ENCODE results near the gene INKA2. TPM values are rescaled to one million over a fixed set of nuclear protein-coding genes. Genes with fewer than 3 reads are reported as not detected.
A peak's percentile ranks its signal among the peaks of the same experiment; 100 is the strongest.

Gene INKA2
- polyA plus RNA-seq, 1 donor from 2014 or later, result 0.77 TPM

DNA sequence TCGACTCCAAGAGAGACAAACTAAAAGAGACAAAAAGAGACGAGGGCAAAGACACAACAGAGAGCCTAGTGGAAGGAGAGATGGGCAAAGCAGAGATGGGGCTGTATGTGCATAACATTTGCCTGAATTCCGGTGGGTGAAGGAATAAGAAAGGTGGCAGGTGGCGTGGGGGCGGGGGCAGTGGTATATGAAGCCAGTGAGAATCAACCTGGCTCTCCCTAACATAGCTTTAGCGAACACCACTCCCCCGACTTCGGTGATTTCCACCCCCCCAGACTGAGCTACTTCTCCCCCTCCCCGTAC, 1.1 kb downstream of the INKA2 start:
- Histone ChIP-seq H3K27me3 (ENCODE audit: insufficient read depth, low read depth, low read length) (peaks cover 3% of the 10 kb centered on the region), H3K79me2 (replicated peaks; ENCODE audit: insufficient read depth, low read length) (no peaks in the 10 kb centered on the region), H2AFZ (ENCODE audit: low read depth, low read length) (no peak overlapping the region), H3K4me2 (ENCODE audit: low read length) (no peak overlapping the region), H3K36me3 (ENCODE audit: insufficient read depth, low read length) (no peaks in the 10 kb centered on the region), H3K9me3 (ENCODE audit: low read length) (no peaks in the 10 kb centered on the region), H3F3A (ENCODE audit: insufficient read depth, low read length, poor library complexity, severe bottlenecking) (no peaks in the 10 kb centered on the region), H3K9me2 (ENCODE audit: insufficient read depth, low read length) (no peaks in the 10 kb centered on the region), H4K20me1 (ENCODE audit: insufficient read depth) (no peaks in the 10 kb centered on the region), H3K4me3 (ENCODE audit: low read length) (peak overlapping the region; percentile 86), H3K27ac (ENCODE audit: low read length) (no peak overlapping the region), H3K9ac (ENCODE audit: low read length) (peak overlapping the region; percentile 73)
- TF ChIP-seq EZH2 (IDR thresholded peaks at IDR 0.05; ENCODE audit: borderline replicate concordance, insufficient read depth, low read length, poor library complexity, severe bottlenecking) (no peak), SMC3 (conservative IDR thresholded peaks at IDR 0.05; ENCODE audit: poor library complexity) (no peak), TAF1 (IDR thresholded peaks at IDR 0.05; ENCODE audit: low read depth) (no peak), POLR2AphosphoS5 (IDR thresholded peaks at IDR 0.05) (no peak), CTCF (IDR thresholded peaks at IDR 0.05; ENCODE audit: poor library complexity, severe bottlenecking) (no peak), MXI1 (conservative IDR thresholded peaks at IDR 0.05; ENCODE audit: poor library complexity, severe bottlenecking) (no peak), EP300 (conservative IDR thresholded peaks at IDR 0.05; ENCODE audit: poor library complexity, severe bottlenecking) (no peak), RAD21 (conservative IDR thresholded peaks at IDR 0.05) (no peak)
- TF ChIP-seq, protein P1, sequence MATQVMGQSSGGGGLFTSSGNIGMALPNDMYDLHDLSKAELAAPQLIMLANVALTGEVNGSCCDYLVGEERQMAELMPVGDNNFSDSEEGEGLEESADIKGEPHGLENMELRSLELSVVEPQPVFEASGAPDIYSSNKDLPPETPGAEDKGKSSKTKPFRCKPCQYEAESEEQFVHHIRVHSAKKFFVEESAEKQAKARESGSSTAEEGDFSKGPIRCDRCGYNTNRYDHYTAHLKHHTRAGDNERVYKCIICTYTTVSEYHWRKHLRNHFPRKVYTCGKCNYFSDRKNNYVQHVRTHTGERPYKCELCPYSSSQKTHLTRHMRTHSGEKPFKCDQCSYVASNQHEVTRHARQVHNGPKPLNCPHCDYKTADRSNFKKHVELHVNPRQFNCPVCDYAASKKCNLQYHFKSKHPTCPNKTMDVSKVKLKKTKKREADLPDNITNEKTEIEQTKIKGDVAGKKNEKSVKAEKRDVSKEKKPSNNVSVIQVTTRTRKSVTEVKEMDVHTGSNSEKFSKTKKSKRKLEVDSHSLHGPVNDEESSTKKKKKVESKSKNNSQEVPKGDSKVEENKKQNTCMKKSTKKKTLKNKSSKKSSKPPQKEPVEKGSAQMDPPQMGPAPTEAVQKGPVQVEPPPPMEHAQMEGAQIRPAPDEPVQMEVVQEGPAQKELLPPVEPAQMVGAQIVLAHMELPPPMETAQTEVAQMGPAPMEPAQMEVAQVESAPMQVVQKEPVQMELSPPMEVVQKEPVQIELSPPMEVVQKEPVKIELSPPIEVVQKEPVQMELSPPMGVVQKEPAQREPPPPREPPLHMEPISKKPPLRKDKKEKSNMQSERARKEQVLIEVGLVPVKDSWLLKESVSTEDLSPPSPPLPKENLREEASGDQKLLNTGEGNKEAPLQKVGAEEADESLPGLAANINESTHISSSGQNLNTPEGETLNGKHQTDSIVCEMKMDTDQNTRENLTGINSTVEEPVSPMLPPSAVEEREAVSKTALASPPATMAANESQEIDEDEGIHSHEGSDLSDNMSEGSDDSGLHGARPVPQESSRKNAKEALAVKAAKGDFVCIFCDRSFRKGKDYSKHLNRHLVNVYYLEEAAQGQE (IDR thresholded peaks at IDR 0.05; ENCODE audit: borderline replicate concordance), result no peak

- Histone ChIP-seq H3K27ac (ENCODE audit: low read length) (no peak overlapping the region), H3K9me3 (ENCODE audit: low read length) (no peaks in the 10 kb centered on the region), H3K9me2 (ENCODE audit: insufficient read depth, low read length) (no peaks in the 10 kb centered on the region), H3K4me3 (ENCODE audit: low read length) (peak overlapping the region; percentile 86), H3K27me3 (ENCODE audit: insufficient read depth, low read depth, low read length) (peaks cover 3% of the 10 kb centered on the region), H3K4me2 (ENCODE audit: low read length) (no peak overlapping the region), H3K79me2 (replicated peaks; ENCODE audit: insufficient read depth, low read length) (no peaks in the 10 kb centered on the region), H3K36me3 (ENCODE audit: insufficient read depth, low read length) (no peaks in the 10 kb centered on the region), H2AFZ (ENCODE audit: low read depth, low read length) (no peak overlapping the region), H3K9ac (ENCODE audit: low read length) (peak overlapping the region; percentile 73), H4K20me1 (ENCODE audit: insufficient read depth) (no peaks in the 10 kb centered on the region), H3F3A (ENCODE audit: insufficient read depth, low read length, poor library complexity, severe bottlenecking) (no peaks in the 10 kb centered on the region)
- TF ChIP-seq EZH2 (IDR thresholded peaks at IDR 0.05; ENCODE audit: borderline replicate concordance, insufficient read depth, low read length, poor library complexity, severe bottlenecking), result no peak
- TF ChIP-seq POLR2AphosphoS5 (IDR thresholded peaks at IDR 0.05), result no peak
- TF ChIP-seq MXI1 (conservative IDR thresholded peaks at IDR 0.05; ENCODE audit: poor library complexity, severe bottlenecking), result no peak
- no peak for TF ChIP-seq SMC3 (conservative IDR thresholded peaks at IDR 0.05; ENCODE audit: poor library complexity)
- TF ChIP-seq EP300 (conservative IDR thresholded peaks at IDR 0.05; ENCODE audit: poor library complexity, severe bottlenecking), result no peak
- TF ChIP-seq TAF1 (IDR thresholded peaks at IDR 0.05; ENCODE audit: low read depth), result no peak
- TF ChIP-seq CTCF (IDR thresholded peaks at IDR 0.05; ENCODE audit: poor library complexity, severe bottlenecking), result no peak
- TF ChIP-seq, protein P1 (IDR thresholded peaks at IDR 0.05; ENCODE audit: borderline replicate concordance), result no peak
- no peak for TF ChIP-seq RAD21 (conservative IDR thresholded peaks at IDR 0.05)
These were observed 1.7 kb downstream of the INKA2 start for GRCh38 chr1:111737216-111738132.

All from neural cell (in vitro differentiated cells).